NCI-H1436 (cell line): ENCODE results near the gene SMIM23.
"Not testable (repeated sequence)": the region's sequence is repeated elsewhere in the genome, so short reads cannot be mapped to it uniquely, and the experiment has no call there.

Experiments used
- DNase-seq: peaks from one replicate; lab custom pipeline; 2025; lab: John Stamatoyannopoulos, UW

The SMIM23 gene

GRCh38 chr5:171773106-171773505 lies 12.5 kb upstream of the SMIM23 start:
- no peak for DNase-seq

GRCh38 chr5:171774418-171774817 lies 11.2 kb upstream of the SMIM23 start:
- no peak for DNase-seq

- DNase-seq = no peak
These were observed 9.4 kb upstream of the SMIM23 start for GRCh38 chr5:171776213-171776612.

GRCh38 chr5:171776770-171777759 lies 8.6 kb upstream of the SMIM23 start:
- DNase-seq = no peak

GRCh38 chr5:171781744-171782143 lies 3.9 kb upstream of the SMIM23 start:
- DNase-seq = not testable (repeated sequence)

GRCh38 chr5:171782332-171782966 lies 3.2 kb upstream of the SMIM23 start:
- DNase-seq = no peak

DNA sequence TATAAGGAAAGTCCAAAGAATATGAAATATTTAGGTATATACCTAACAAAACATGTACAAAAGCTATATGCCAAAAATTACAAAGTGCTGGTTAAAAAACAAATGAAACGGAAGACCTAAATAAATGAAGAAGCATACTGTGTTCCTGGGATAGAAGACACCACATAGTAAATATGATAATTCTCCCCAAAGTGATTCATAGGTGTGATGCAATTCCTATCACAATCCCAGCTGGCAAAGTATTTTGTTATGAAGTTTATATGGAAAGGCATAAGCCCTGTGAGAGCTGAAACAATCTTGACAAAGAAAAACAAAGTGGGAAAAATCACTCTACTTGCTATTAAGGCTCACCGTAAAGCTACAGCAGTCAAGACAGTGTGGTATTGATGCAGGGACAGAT lies 2.6 kb upstream of the SMIM23 start:
- no peak for DNase-seq

GRCh38 chr5:171789353-171789752 lies 3.7 kb downstream of the SMIM23 start:
- no peak for DNase-seq

- DNase-seq = no peak
These were observed 4.8 kb downstream of the SMIM23 start for GRCh38 chr5:171790408-171790807.

- DNase-seq = no peak
These were observed 8.9 kb downstream of the SMIM23 start for GRCh38 chr5:171794470-171794960.

DNA sequence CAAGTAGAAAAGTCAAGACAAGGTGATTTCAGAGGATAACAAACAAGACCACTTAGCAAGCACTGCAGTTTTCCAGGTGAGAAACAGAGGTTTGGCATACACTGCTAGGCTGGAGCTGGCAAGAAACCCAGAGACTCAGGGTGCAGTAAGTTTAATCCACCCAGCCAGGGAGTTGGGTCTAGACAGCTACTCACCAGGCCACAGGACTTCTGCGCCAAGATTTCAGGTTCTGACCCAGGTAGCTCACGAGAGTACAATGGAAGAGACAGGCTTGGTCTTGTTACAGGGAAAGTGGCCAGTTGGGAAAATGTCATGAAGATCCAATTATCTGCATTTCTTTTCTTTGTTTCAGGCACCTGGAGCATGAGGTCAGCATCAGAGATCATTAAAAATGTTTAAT lies 9.8 kb downstream of the SMIM23 start:
- DNase-seq = no peak

DNA sequence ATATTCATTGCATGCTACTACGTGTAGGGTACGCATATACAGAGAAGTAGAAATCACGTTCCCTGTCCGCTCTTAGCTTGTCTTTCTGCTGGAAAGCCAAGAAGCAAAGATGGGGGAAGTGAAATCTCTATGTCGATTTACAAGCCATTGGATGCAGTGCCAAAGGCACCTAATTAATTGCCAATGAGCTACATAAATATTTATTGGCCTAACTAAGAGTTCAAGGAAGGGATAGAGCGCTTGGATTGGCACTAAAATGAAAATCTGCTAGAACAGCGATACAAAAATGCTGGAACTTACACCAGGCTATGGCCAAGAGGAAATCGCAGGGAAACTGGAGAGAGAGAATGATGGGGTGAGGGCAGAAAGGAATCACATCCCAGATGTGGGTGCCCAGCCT lies 10.8 kb downstream of the SMIM23 start:
- DNase-seq = no peak

DNA sequence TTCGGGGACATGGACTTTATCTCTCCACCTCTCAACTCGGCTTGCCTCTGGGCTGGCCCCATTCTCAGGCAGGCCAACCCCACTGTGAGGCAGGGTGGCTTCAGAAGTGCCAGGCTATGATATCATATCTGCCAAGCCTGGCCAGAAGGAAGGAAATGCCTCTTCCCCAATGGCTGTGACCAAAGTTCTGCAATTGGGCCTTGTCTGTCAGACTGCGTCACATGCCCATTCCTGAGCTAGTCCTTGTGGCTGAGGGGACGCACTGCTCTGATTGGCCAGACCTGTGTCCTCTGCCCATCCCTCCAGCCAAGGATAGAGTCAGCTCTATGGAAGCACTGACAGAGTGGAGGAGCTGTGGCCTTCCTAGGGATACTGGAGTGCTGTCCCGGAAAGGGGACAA lies 11.9 kb downstream of the SMIM23 start:
- no peak for DNase-seq

- DNase-seq = no peak
These were observed 12.8 kb downstream of the SMIM23 start for GRCh38 chr5:171798418-171798817.

- no peak for DNase-seq
These were observed 16.2 kb downstream of the SMIM23 start for GRCh38 chr5:171801839-171802238.

GRCh38 chr5:171805746-171806145 lies 20.1 kb downstream of the SMIM23 start:
- DNase-seq = no peak

DNA sequence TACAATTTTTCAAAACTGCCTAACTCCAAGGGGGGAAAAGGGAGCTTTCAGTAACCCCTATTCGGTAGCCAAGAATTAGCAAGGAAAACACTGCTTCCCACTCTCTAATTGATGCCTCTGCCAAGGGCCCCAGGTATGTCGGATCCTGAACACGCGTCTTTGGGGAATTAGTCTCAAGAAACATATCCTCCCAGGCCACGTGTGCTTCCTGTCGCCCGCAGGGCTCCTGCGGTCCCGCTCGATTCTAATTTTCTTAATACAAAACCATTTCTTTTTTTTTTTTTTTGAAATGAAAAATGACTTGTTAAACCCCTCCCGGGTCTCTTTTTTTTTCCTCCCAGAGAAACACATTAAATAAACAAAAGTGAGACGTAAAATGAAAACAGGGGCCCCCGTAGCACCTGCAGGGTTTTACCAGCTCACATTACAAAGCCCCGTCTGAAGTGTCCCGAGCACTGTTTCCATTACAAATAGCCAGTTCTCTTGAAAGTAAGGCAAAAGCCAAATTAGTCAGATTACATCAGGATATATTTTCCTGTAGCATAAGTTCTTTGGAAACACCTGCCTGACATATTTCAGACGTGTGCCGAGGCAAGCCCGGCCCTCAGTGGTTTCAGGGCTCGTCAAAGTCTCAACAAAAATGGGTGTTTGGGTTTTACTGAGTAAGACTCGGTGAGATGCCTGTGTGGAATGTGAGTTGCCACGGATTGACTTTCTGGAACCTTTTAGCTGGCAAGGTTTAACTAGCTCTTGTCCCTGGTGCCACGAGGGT lies 21.5 kb downstream of the SMIM23 start:
- DNase-seq = no peak

DNA sequence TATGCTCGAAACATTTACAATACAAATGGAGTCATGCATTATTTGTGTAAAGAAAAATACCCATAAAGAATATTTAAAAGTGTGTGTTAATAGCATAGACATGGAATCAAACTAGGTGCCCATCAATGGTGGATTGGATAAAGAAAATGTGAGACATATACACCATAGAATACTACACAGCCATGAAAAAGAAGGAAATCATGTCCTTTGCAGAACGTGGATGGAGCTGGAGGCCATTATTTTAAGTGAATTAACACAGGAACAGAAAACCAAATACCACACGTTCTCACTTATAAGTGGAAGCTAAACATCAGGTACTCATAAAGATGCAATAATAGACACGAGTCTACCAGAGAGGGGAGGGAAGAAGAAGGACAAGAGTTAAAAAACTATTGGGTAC lies 22.8 kb downstream of the SMIM23 start:
- DNase-seq = no peak

DNA sequence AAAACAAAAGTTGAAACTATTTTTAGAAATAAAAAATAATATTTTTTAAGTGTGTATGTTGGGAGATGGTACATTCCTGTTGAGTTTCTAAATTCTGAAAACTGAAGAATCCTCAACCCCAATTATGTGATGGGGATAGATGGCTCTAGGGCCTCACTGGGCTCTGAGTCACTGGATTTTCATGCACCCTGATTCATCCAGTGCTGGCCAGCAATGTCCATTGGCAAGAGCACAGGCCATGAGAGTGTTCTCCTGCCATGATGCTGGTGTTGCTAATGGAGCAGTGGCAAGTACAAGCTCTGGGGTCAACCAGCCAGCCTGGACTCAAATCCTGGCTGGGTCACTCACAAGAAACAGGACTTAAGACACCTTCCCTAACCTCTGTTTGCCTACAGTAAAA lies 23.3 kb downstream of the SMIM23 start:
- no peak for DNase-seq

- DNase-seq = no peak
These were observed 24.6 kb downstream of the SMIM23 start for GRCh38 chr5:171810227-171810626.

GRCh38 chr5:171813270-171813669 lies 27.7 kb downstream of the SMIM23 start:
- DNase-seq = no peak

GRCh38 chr5:171813813-171814490 lies 28.3 kb downstream of the SMIM23 start:
- DNase-seq = no peak
